Bronchial smooth muscle cell (primary cell): ENCODE measurements around the gene CXXC4. TPM values are rescaled to one million over a fixed set of nuclear protein-coding genes. Genes with fewer than 3 reads are reported as not detected.

Source experiments
- total RNA-seq: library from RNA; depleted of rRNA; stranded (reverse); fragments of >200 nt; gene quantifications from 2 replicates; pipeline ENCODE4 v1.2.1, GENCODE V29; 2014

Gene CXXC4
- not detected in 2 replicates for total RNA-seq

GRCh38 chr4:104494822-104495559 is at the start of gene CXXC4:
Gene CXXC4 (minus strand): TSS chr4:104494894. CDS start chr4:104491802, 3,092 bp downstream.

